HepG2 (cell line): ENCODE data around the gene PDXDC1. TPM values are rescaled to one million over a fixed set of nuclear protein-coding genes. Genes with fewer than 3 reads are reported as not detected.

Source experiments
- ARID2 ChIP-seq: sonication (generic); formaldehyde crosslinking; IDR thresholded peaks from 2 replicates; pipeline ENCODE4 v1.8.1; 2022; ENCODE audit warnings: mild to moderate bottlenecking, missing genetic modification reagents, borderline replicate concordance
- ATF7 ChIP-seq, 2 experiments: fragments of 450-650 bp in 1 of 2; sonication (generic) in 1 of 2; formaldehyde crosslinking in 1 of 2; IDR thresholded peaks; 2 replicates each; pipeline versions ENCODE4 v1.4.0 to v1.6.1; 2016 to 2020; ENCODE audit warnings: antibody characterized with exemption in 1 of 2, mild to moderate bottlenecking in 1 of 2, missing genetic modification reagents in 1 of 2
- BATF2 ChIP-seq: sonication (generic); formaldehyde crosslinking; IDR thresholded peaks from 2 replicates; pipeline ENCODE4 v1.8.0; 2022; ENCODE audit warnings: mild to moderate bottlenecking, missing genetic modification reagents, moderate library complexity
- BORCS8-MEF2B ChIP-seq: sonication (generic); formaldehyde crosslinking; IDR thresholded peaks from 2 replicates; pipeline ENCODE4 v1.8.0; 2022; ENCODE audit warnings: mild to moderate bottlenecking, missing genetic modification reagents
- ETV5 ChIP-seq: IDR thresholded peaks from 2 replicates; pipeline ENCODE4 v1.6.1; 2018; ENCODE audit warnings: missing biosample characterization, missing genetic modification reagents, inconsistent platforms, borderline replicate concordance
- FOXJ3 ChIP-seq: sonication (generic); formaldehyde crosslinking; IDR thresholded peaks from 2 replicates; pipeline ENCODE4 v1.4.0; 2020; ENCODE audit warnings: missing genetic modification reagents, mild to moderate bottlenecking, borderline replicate concordance
- HMGXB4 ChIP-seq, 2 experiments: sonication (generic) in 1 of 2; formaldehyde crosslinking in 1 of 2; IDR thresholded peaks; 2 replicates each; pipeline versions ENCODE4 v1.4.0 to v1.6.1; 2018 to 2020; ENCODE audit warnings: missing genetic modification reagents in 2 of 2, borderline replicate concordance in 1 of 2, low read depth in 1 of 2, mild to moderate bottlenecking in 1 of 2, missing biosample characterization in 1 of 2
- HOXA3 ChIP-seq: sonication (generic); formaldehyde crosslinking; IDR thresholded peaks from 2 replicates; pipeline ENCODE4 v1.5.0; 2020; ENCODE audit warnings: missing genetic modification reagents
- KDM5A ChIP-seq: fragments of 200-600 bp; sonication (generic); IDR thresholded peaks from 2 replicates; pipeline ENCODE4 v1.7.0; 2018; ENCODE audit warnings: antibody characterized with exemption, mild to moderate bottlenecking, low read length, borderline replicate concordance
- MEF2D ChIP-seq: sonication (generic); formaldehyde crosslinking; IDR thresholded peaks from 2 replicates; pipeline ENCODE4 v1.5.1; 2020; ENCODE audit warnings: mild to moderate bottlenecking, missing genetic modification reagents
- PAXIP1 ChIP-seq: sonication (generic); formaldehyde crosslinking; conservative IDR thresholded peaks from 2 replicates; pipeline ENCODE4 v1.4.0; 2020; ENCODE audit warnings: mild to moderate bottlenecking, missing genetic modification reagents, moderate library complexity
- SIN3A ChIP-seq: IDR thresholded peaks from 2 replicates; pipeline ENCODE4 v1.6.1; 2011; ENCODE audit warnings: low read depth, mild to moderate bottlenecking, control low read depth, low read length, borderline replicate concordance
- SNAPC2 ChIP-seq: sonication (generic); formaldehyde crosslinking; IDR thresholded peaks from 2 replicates; pipeline ENCODE4 v1.8.1; 2022; ENCODE audit warnings: mild to moderate bottlenecking, missing genetic modification reagents
- YEATS2 ChIP-seq: sonication (generic); formaldehyde crosslinking; IDR thresholded peaks from 2 replicates; pipeline ENCODE4 v1.4.0; 2020; ENCODE audit warnings: missing genetic modification reagents, borderline replicate concordance
- ZBTB38 ChIP-seq: sonication (generic); formaldehyde crosslinking; IDR thresholded peaks from 2 replicates; pipeline ENCODE4 v1.5.1; 2020; ENCODE audit warnings: mild to moderate bottlenecking, missing genetic modification reagents
- ZNF431 ChIP-seq: sonication (generic); formaldehyde crosslinking; IDR thresholded peaks from 2 replicates; pipeline ENCODE4 v1.9.0; 2022; ENCODE audit warnings: missing genetic modification reagents, low read depth, mild to moderate bottlenecking, borderline replicate concordance
- ZNF512B ChIP-seq: sonication (generic); formaldehyde crosslinking; IDR thresholded peaks from 2 replicates; pipeline ENCODE4 v1.5.1; 2020; ENCODE audit warnings: missing genetic modification reagents, mild to moderate bottlenecking, borderline replicate concordance
- ZNF737 ChIP-seq: sonication (generic); formaldehyde crosslinking; IDR thresholded peaks from 2 replicates; pipeline ENCODE4 v1.5.0; 2020; ENCODE audit warnings: missing genetic modification reagents, mild to moderate bottlenecking, borderline replicate concordance
- polyA plus RNA-seq, 8 experiments: library from polyadenylated mRNA; depleted of rRNA in 3 of 8; stranded (reverse) in 7 of 8; unstranded in 1 of 8; fragments of >200 nt; fragmentation: Illumina TruSeq in 4 of 8; extraction: Trizol in 4 of 8; gene quantifications; 2 replicates each; pipeline versions ENCODE4 v1.2.1 to v1.2.3, GENCODE V29; 2011 to 2016; ENCODE audit warnings: low read depth in 4 of 8, missing spikeins in 1 of 8, mixed read lengths in 1 of 8; ENCODE audit not compliant: insufficient read depth in 1 of 8
- total RNA-seq, 5 experiments: library from RNA; depleted of rRNA; stranded (reverse); fragments of >200 nt; fragmentation: Illumina TruSeq; extraction: Trizol; gene quantifications; 2 replicates each; pipeline ENCODE4 v1.2.3, GENCODE V29; 2016; ENCODE audit warnings: low read depth in 1 of 5

PDXDC1 gene
- total and polyA plus RNA-seq, 2 of the 13 experiments (the other 11 are each of a cell fraction or from before 2014, with no cell fraction given): 133 to 169 TPM

GRCh38 chr16:15093955-15094827, 119.4 kb downstream of the PDXDC1 start, which contains the start of gene RRN3 (continued):
- peak; percentile 91; the same call in 1 of the 2 replicates for TF ChIP-seq ZNF512B
- peak; percentile 92 for TF ChIP-seq ETV5 (CRISPR knock-in tag)
- peak; percentile 58; the same call in 1 of the 2 replicates for TF ChIP-seq SNAPC2 (CRISPR knock-in tag)
- peak; percentile 27; the same call in 1 of the 2 replicates for TF ChIP-seq ATF7 (IDR thresholded peaks at IDR 0.05)
- peak; percentile 69; the same call in 1 of the 2 replicates for TF ChIP-seq ATF7 (CRISPR knock-in tag; IDR thresholded peaks at IDR 0.05)
- TF ChIP-seq ARID2 (CRISPR knock-in tag): peak; percentile 94
- TF ChIP-seq YEATS2 (CRISPR knock-in tag): peak; percentile 99
- peak; percentile 68; the same call in 1 of the 2 replicates for TF ChIP-seq ZNF431
- peak; percentile 89 for TF ChIP-seq BORCS8-MEF2B
- TF ChIP-seq PAXIP1 (CRISPR knock-in tag): peak; percentile 44; the same call in 1 of the 2 replicates
- TF ChIP-seq MEF2D (CRISPR knock-in tag): peak; percentile 95
- peak; percentile 93; the same call in 1 of the 2 replicates for TF ChIP-seq SIN3A
- TF ChIP-seq KDM5A: peak; percentile 72; the same call in 1 of the 2 replicates
- peak; percentile 76 for TF ChIP-seq BATF2 (CRISPR knock-in tag)
- peak; percentile 89 for TF ChIP-seq ZBTB38 (CRISPR knock-in tag)
- TF ChIP-seq FOXJ3 (CRISPR knock-in tag): peak; percentile 58; the same call in 1 of the 2 replicates
- TF ChIP-seq ZNF737 (CRISPR knock-in tag): peak; percentile 94
- peak; percentile 98 for TF ChIP-seq HOXA3 (CRISPR knock-in tag)
- TF ChIP-seq HMGXB4 (CRISPR knock-in tag; IDR thresholded peaks at IDR 0.05; ENCODE audit: borderline replicate concordance in 1 of 2, low read depth in 1 of 2): peak; percentile 90 to 98
